ENCODE results near the gene TMEM88.

Gene TMEM88

GRCh38 chr17:7885367-7886226 is 30.7 kb downstream of the TMEM88 start:
- DNase-seq (ENCODE audit: low read depth): no peak

- peak; percentile 22 for DNase-seq (ENCODE audit: low read depth)
Measured at GRCh38 chr17:7886227-7887037, 31.6 kb downstream of the TMEM88 start.

- DNase-seq (ENCODE audit: low read depth): no peak
Measured at GRCh38 chr17:7887038-7887481, 32.2 kb downstream of the TMEM88 start.

GRCh38 chr17:7887482-7888183 is 32.8 kb downstream of the TMEM88 start:
- DNase-seq (ENCODE audit: low read depth): peak; percentile 76

- no peak for DNase-seq (ENCODE audit: low read depth)
Measured at GRCh38 chr17:7888184-7888920, 33.5 kb downstream of the TMEM88 start, which contains the start of gene CHD3. Gene CHD3 (plus strand): TSS chr17:7888789. CDS start chr17:7889001, 212 bp downstream.

GRCh38 chr17:7889166-7889955 is 34.5 kb downstream of the TMEM88 start:
- DNase-seq (ENCODE audit: low read depth): no peak

GRCh38 chr17:7893187-7893880 is 38.5 kb downstream of the TMEM88 start:
- no peak for DNase-seq (ENCODE audit: low read depth)

- DNase-seq (ENCODE audit: low read depth): no peak
Measured at GRCh38 chr17:7894226-7894625, 39.4 kb downstream of the TMEM88 start.

- no peak for DNase-seq (ENCODE audit: low read depth)
Measured at GRCh38 chr17:7894866-7895265, 40.0 kb downstream of the TMEM88 start.

- no peak for DNase-seq (ENCODE audit: low read depth)
Measured at GRCh38 chr17:7897090-7897489, 42.2 kb downstream of the TMEM88 start.

GRCh38 chr17:7897773-7898172 is 42.9 kb downstream of the TMEM88 start:
- DNase-seq (ENCODE audit: low read depth): no peak

GRCh38 chr17:7903154-7904103 is 48.6 kb downstream of the TMEM88 start:
- DNase-seq (ENCODE audit: low read depth): no peak
